Spleen (tissue), 11 donors: ENCODE results near the gene CPAMD8. TPM values are rescaled to one million over a fixed set of nuclear protein-coding genes. Genes with fewer than 3 reads are reported as not detected.
A peak's percentile ranks its signal among the peaks of the same experiment; 100 is the strongest.

ENCODE experiments used
- DNase-seq: peaks from one replicate; pipeline ENCODE4 v3.0.0-alpha.2; 2020
- H3K27ac ChIP-seq, 8 donors: fragments of 200-600 bp; sonication (generic) in 7 of 8; 1 replicate in 4 of 8; 2 replicates in 4 of 8; pipeline versions ENCODE4 v1.5.0 to v1.8.0; 2016 to 2021; ENCODE audit warnings: inconsistent platforms in 4 of 8, mild to moderate bottlenecking in 4 of 8, moderate library complexity in 1 of 8
- H3K27me3 ChIP-seq, 7 donors: fragments of 200-600 bp; sonication (generic) in 6 of 7; replicated peaks in 1 of 7; 1 replicate in 4 of 7; 2 replicates in 3 of 7; pipeline versions ENCODE4 v1.5.0 to v1.8.0; 2016 to 2021; ENCODE audit warnings: inconsistent platforms in 3 of 7, mild to moderate bottlenecking in 1 of 7
- H3K36me3 ChIP-seq, 6 donors: fragments of 200-600 bp; sonication (generic) in 5 of 6; 1 replicate in 4 of 6; 2 replicates in 2 of 6; pipeline versions ENCODE4 v1.5.0 to v1.8.0; 2016 to 2021; ENCODE audit warnings: inconsistent platforms in 2 of 6
- H3K4me1 ChIP-seq, 6 donors: fragments of 200-600 bp; sonication (generic) in 5 of 6; 1 replicate in 3 of 6; 2 replicates in 3 of 6; pipeline versions ENCODE4 v1.5.0 to v1.8.0; 2016 to 2021; ENCODE audit warnings: inconsistent platforms in 3 of 6
- H3K4me3 ChIP-seq, 8 donors: fragments of 200-600 bp; sonication (generic) in 7 of 8; 1 replicate in 4 of 8; 2 replicates in 4 of 8; pipeline versions ENCODE4 v1.5.0 to v1.8.0; 2016 to 2021; ENCODE audit warnings: inconsistent platforms in 4 of 8, mild to moderate bottlenecking in 4 of 8, moderate library complexity in 2 of 8
- H3K9me3 ChIP-seq, 8 donors: fragments of 200-600 bp; sonication (generic) in 7 of 8; 1 replicate in 4 of 8; 2 replicates in 4 of 8; pipeline versions ENCODE4 v1.5.0 to v1.8.0; 2016 to 2021; ENCODE audit warnings: inconsistent platforms in 4 of 8
- CTCF ChIP-seq, 11 experiments: fragments of 200-600 bp in 7 of 11; fragments of 450-650 bp in 4 of 11; sonication (generic) in 4 of 11; IDR thresholded peaks in 8 of 11; conservative IDR thresholded peaks in 3 of 11; 1 replicate in 7 of 11; 2 replicates in 4 of 11; pipeline versions ENCODE4 v1.4.0 to v1.8.0; 2016 to 2021; ENCODE audit warnings: antibody characterized with exemption in 11 of 11, inconsistent platforms in 4 of 11, mild to moderate bottlenecking in 1 of 11
- POLR2A ChIP-seq, 3 donors: fragments of 450-650 bp; IDR thresholded peaks; one replicate each; pipeline ENCODE4 v1.5.1; 2017; ENCODE audit warnings: antibody characterized with exemption in 3 of 3, mild to moderate bottlenecking in 1 of 3
- POLR2AphosphoS5 ChIP-seq, 3 donors: sonication (generic); formaldehyde crosslinking; IDR thresholded peaks; one replicate each; pipeline ENCODE4 v1.5.1; 2017; ENCODE audit warnings: antibody characterized with exemption in 3 of 3
- WGBS, 5 donors: extraction: QIAGEN DNeasy Blood & Tissue Kit in 3 of 5; methylation state at CpG; one replicate each; pipeline versions ENCODE4 v1.1.5 to v1.1.7; 2013 to 2018; 5-methylcytosine and 5-hydroxymethylcytosine counted together
- intact Hi-C: fragments of 100-400 bp; cut with DNase I; formaldehyde crosslinking; loops from one replicate; pipeline ENCODE4 v1.15.0; 2023; ENCODE audit warnings: low total_unique reads
- polyA plus RNA-seq, 3 donors: library from polyadenylated mRNA; stranded (reverse); fragments of 200-250 nt; gene quantifications; one replicate each; pipeline ENCODE4 v1.2.1, GENCODE V29; 2013
- total RNA-seq, 7 donors: library from RNA; depleted of rRNA in 3 of 7; stranded (reverse); fragments of >200 nt in 3 of 7; fragmentation: NEBNext Ultra II Directional in 4 of 7; extraction: Animal tissue kit (Norgen Biotek cat#: 25700) in 4 of 7; gene quantifications; one replicate each; pipeline versions ENCODE4 v1.1.0 to v1.2.1, GENCODE V29; 2016 to 2021
- donor health status: healthy with polysubstance abuse.
- donor health status: DM: no; HTN: no; CAD: no; lungs with moderate emphysema.
- donor health status: DM: no; HTN: no; CAD: no.
- donor health status: Bipolar disorder and iron deficiency.
- donor health status: healthy.
- donor health status: DM: no; HTN: no; CAD: no.
- donor health status: DM: yes; HTN: yes; CAD: no.

Gene CPAMD8
- total and polyA plus RNA-seq, 10 donors, result 2.1 to 18.7 (median 8.5) TPM

- Histone ChIP-seq H3K9me3 (peaks cover 0 to under 1% (median 0%) of the 10 kb centered on the region in 8 donors), H3K27ac (no peak overlapping the region), H3K4me1 (no peaks in the 10 kb centered on the region), H3K36me3 (peaks cover 0 to 100% (median 68%) of the 10 kb centered on the region in 6 donors), H3K4me3 (no peak overlapping the region), H3K27me3 (no peaks in the 10 kb centered on the region)
- WGBS, 5 donors, result 66 to 76% (median 74%) methylated on average over 8 of the region's 8 CpGs
- intact Hi-C loops, result loop anchor here (5.0 kb wide), 1 partner anchor 280 kb away; no protein-coding TSS in a partner anchor
- no peak for DNase-seq
- TF ChIP-seq CTCF (IDR thresholded peaks at IDR 0.05 in 8 of 11, conservative IDR thresholded peaks at IDR 0.05 in 3 of 11) (peak; percentile 21 to 72 (median 53)), POLR2AphosphoS5 (IDR thresholded peaks at IDR 0.05) (no peak)
Observed at GRCh38 chr19:17052439-17052838, 25.8 kb upstream of the CPAMD8 start.

GRCh38 chr19:17049711-17050280 is 23.2 kb upstream of the CPAMD8 start:
- H3K36me3 ChIP-seq, result peaks cover 0 to 76% (median 54%) of the 10 kb centered on the region in 6 donors
- DNase-seq, result no peak
- WGBS, 5 donors, result 89 to 93% (median 90%) methylated on average over 18 of the region's 18 CpGs
- no peaks in the 10 kb centered on the region for H3K4me1 ChIP-seq
- no peaks in the 10 kb centered on the region for H3K27me3 ChIP-seq
- H3K4me3 ChIP-seq, result no peak overlapping the region
- no peaks in the 10 kb centered on the region for H3K9me3 ChIP-seq
- TF ChIP-seq CTCF (IDR thresholded peaks at IDR 0.05 in 8 of 11, conservative IDR thresholded peaks at IDR 0.05 in 3 of 11) (no peak), POLR2A (IDR thresholded peaks at IDR 0.05) (no peak), POLR2AphosphoS5 (IDR thresholded peaks at IDR 0.05) (no peak)
- intact Hi-C loops, result loop anchor here (5.0 kb wide), 1 partner anchor 277 kb away; no protein-coding TSS in a partner anchor
- H3K27ac ChIP-seq, result no peak overlapping the region

- TF ChIP-seq CTCF (IDR thresholded peaks at IDR 0.05 in 8 of 11, conservative IDR thresholded peaks at IDR 0.05 in 3 of 11) (no peak), POLR2AphosphoS5 (IDR thresholded peaks at IDR 0.05) (peak in 1 of 3 donors; percentile 19), POLR2A (IDR thresholded peaks at IDR 0.05) (no peak)
- Histone ChIP-seq H3K9me3 (no peaks in the 10 kb centered on the region), H3K27me3 (no peaks in the 10 kb centered on the region), H3K4me3 (no peak overlapping the region), H3K36me3 (peaks cover 0 to 68% (median 49%) of the 10 kb centered on the region in 6 donors), H3K27ac (no peak overlapping the region), H3K4me1 (no peaks in the 10 kb centered on the region)
- WGBS, 5 donors, result 88 to 94% (median 91%) methylated on average over 16 of the region's 16 CpGs
- no peak for DNase-seq
- intact Hi-C loops, result no loop called here
Observed at GRCh38 chr19:17048885-17049453, 22.4 kb upstream of the CPAMD8 start.

- no peaks in the 10 kb centered on the region for H3K4me1 ChIP-seq
- TF ChIP-seq POLR2AphosphoS5 (IDR thresholded peaks at IDR 0.05) (no peak), POLR2A (IDR thresholded peaks at IDR 0.05) (no peak), CTCF (IDR thresholded peaks at IDR 0.05 in 8 of 11, conservative IDR thresholded peaks at IDR 0.05 in 3 of 11) (no peak)
- no peaks in the 10 kb centered on the region for H3K9me3 ChIP-seq
- intact Hi-C loops, result no loop called here
- no peak overlapping the region for H3K4me3 ChIP-seq
- H3K27me3 ChIP-seq, result no peaks in the 10 kb centered on the region
- H3K27ac ChIP-seq, result no peak overlapping the region
- WGBS, 5 donors, result 84 to 93% (median 88%) methylated on average over 5 of the region's 5 CpGs
- H3K36me3 ChIP-seq, result peaks cover 0 to 38% (median 23%) of the 10 kb centered on the region in 6 donors
- DNase-seq, result no peak
Observed at GRCh38 chr19:17045907-17046502, 19.4 kb upstream of the CPAMD8 start.
